WERI-Rb-1 (cell line): ENCODE results near the gene GRIK3.

Experiments
- DNase-seq: peaks from one replicate; pipeline ENCODE4 v3.0.0-alpha.2; 2020
- H3K27ac ChIP-seq: fragments of 250-450 bp; sonication (Bioruptor Pico); 2 replicates; pipeline ENCODE4 v1.5.1; 2020; ENCODE audit warnings: mild to moderate bottlenecking, moderate library complexity
- H3K27me3 ChIP-seq: fragments of 250-450 bp; sonication (Bioruptor Pico); 2 replicates; pipeline ENCODE4 v1.5.1; 2021; ENCODE audit warnings: mild to moderate bottlenecking, low read depth, moderate library complexity; ENCODE audit not compliant: insufficient read depth, severe bottlenecking
- H3K36me3 ChIP-seq: fragments of 250-450 bp; sonication (Bioruptor Pico); 2 replicates; pipeline ENCODE4 v1.5.1; 2020; ENCODE audit warnings: mild to moderate bottlenecking, moderate library complexity
- H3K4me3 ChIP-seq: 2 replicates; pipeline ENCODE4 v1.5.1; 2011; ENCODE audit warnings: low read depth, mild to moderate bottlenecking, control low read depth, low read length
- H3K9me3 ChIP-seq: fragments of 250-450 bp; sonication (Bioruptor Pico); 2 replicates; pipeline ENCODE4 v1.5.1; 2021; ENCODE audit warnings: mild to moderate bottlenecking, moderate library complexity; ENCODE audit not compliant: severe bottlenecking
- CTCF ChIP-seq: IDR thresholded peaks from 2 replicates; pipeline ENCODE4 v1.5.1; 2011; ENCODE audit warnings: low read depth, mild to moderate bottlenecking, control low read depth, inconsistent platforms, low read length

GRIK3 gene

DNA sequence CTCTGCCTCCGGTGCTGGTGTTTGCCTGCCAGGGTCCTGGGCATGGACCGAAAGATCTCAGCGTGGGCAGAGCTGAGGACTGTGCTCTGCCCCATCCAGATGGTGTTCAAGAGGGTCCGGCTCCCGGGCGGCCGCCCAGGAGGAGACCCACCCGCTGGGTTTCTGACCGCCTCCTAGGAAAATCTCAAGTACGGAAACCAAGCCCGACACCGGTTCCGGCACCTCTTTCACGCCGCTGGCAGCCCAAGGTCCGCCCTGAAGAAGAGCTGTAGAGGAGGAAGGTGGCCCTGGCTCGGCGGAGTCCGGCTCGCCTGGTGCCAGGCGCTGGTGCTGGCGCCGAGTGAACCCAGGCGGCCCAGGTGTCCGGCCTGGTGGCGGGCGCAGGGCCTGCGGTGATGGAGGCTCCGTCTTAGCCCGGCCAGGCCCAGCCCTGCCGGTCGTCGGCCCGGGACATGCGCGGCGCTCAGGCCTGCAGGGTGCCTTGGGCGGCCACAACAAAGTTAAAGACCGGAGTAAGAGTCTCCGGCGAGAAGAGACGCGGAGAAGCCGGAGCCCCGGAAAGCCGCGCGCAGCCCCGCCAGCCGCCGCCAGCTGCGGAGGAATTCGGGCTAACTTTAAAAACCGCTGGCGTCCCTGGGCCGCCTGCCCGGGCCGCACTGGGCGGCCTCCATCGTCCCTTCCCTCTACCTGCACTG lies 1.5 kb downstream of the GRIK3 start:
- Histone ChIP-seq H3K36me3 (peaks cover 22% of the 10 kb centered on the region), H3K4me3 (peak overlapping the region; percentile 92), H3K27ac (peak overlapping the region; percentile 86), H3K27me3 (no peaks in the 10 kb centered on the region), H3K9me3 (no peaks in the 10 kb centered on the region)
- TF ChIP-seq CTCF = no peak
- DNase-seq = no peak

DNA sequence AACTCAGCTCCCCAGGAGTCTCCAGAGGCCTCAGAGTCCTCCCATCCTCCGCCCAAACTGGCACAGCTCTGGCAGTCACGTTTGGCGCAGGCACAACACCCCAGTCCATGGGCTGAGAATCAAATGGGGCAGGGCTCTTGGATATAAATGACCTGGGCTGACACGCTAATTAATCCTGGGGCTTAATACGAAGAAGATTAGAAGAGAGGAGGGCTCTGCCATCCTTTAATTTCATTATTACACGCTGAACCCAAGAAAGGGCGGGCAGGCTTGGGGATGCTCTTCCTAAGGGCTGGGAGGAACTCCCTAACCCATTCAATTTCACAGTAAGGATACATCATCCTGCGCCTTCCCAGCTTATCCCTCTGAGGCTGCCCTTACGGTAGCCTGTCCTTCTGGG lies 2.4 kb downstream of the GRIK3 start:
- peak; percentile 54 for DNase-seq
- peaks cover 25% of the 10 kb centered on the region for H3K36me3 ChIP-seq
- H3K27me3 ChIP-seq = no peaks in the 10 kb centered on the region
- no peak for TF ChIP-seq CTCF
- peak overlapping the region; percentile 92 for H3K4me3 ChIP-seq
- H3K27ac ChIP-seq = peak overlapping the region; percentile 86; the same call in 1 of the 2 replicates
- H3K9me3 ChIP-seq = no peaks in the 10 kb centered on the region

- Histone ChIP-seq H3K27me3 (no peaks in the 10 kb centered on the region), H3K4me3 (no peak overlapping the region), H3K27ac (peak overlapping the region; percentile 26; the same call in 1 of the 2 replicates), H3K36me3 (peaks cover 25% of the 10 kb centered on the region), H3K9me3 (no peaks in the 10 kb centered on the region)
- TF ChIP-seq CTCF = no peak
- DNase-seq = no peak
Observed at GRCh38 chr1:37031429-37031828, 2.9 kb downstream of the GRIK3 start.

DNA sequence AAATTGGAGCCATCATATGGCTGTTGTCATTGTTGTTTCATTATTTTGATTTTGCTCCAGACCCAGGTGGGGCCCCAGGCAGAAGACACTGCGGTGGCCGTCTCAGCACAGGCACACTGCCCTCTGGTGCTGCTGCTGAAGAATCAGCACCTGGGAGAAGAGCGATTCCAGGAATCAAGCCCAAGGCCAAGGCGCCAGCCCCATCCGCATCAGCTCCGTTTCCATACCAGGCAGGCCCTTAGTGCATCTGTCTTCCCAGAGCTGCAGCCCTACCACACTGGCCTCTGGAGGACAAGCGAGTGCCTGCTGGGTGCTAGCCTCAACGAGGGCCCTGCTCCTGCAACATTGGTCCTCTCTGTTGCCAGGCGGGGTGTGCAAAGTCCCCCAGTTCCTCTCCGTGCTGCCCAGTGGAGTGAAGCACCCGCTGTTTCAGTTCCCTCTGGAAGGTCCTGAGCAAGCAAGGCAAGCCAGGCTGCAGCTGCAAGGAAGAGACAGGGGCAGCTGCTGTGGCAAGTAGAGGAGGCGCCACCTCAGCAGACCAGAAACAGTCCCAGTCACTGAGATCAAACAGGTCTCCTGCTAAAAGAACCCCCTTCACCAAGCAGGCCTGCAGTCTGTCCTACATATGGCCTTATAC lies 5.2 kb downstream of the GRIK3 start:
- no peaks in the 10 kb centered on the region for H3K27me3 ChIP-seq
- H3K27ac ChIP-seq = peak overlapping the region; percentile 47
- DNase-seq = no peak
- peaks cover 25% of the 10 kb centered on the region for H3K36me3 ChIP-seq
- no peak overlapping the region for H3K4me3 ChIP-seq
- TF ChIP-seq CTCF = peak; percentile 48
- H3K9me3 ChIP-seq = no peaks in the 10 kb centered on the region

DNA sequence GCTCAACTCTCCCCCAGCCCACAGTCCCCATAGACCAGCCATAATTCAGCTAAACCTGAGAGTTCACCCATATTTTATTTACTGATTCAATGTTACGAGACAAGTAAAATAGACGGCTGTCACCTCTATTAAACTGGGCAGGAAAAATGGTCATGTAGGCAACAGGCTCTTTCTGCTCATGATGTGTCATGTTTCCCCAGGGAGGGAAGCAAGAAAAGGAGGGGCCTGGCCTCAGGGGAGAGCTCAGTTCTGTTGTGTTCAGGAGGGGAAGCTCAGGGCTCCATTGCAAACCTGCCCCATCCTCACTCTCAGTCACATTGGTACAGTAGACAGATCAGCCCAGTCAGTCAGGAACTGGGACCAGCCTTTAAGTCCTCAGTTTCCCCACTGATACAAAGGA lies 12.8 kb downstream of the GRIK3 start:
- Histone ChIP-seq H3K27me3 (no peaks in the 10 kb centered on the region), H3K4me3 (no peak overlapping the region), H3K27ac (no peak overlapping the region), H3K9me3 (no peaks in the 10 kb centered on the region), H3K36me3 (peaks cover 36% of the 10 kb centered on the region)
- TF ChIP-seq CTCF = no peak
- no peak for DNase-seq
